HFFc6 (cell line): ENCODE data around the gene MRLN. TPM values are rescaled to one million over a fixed set of nuclear protein-coding genes. Genes with fewer than 3 reads are reported as not detected.
"Not testable (repeated sequence)": the region's sequence is repeated elsewhere in the genome, so short reads cannot be mapped to it uniquely, and the experiment has no call there.

Source experiments
- DNase-seq: peaks from one replicate; pipeline ENCODE4 v3.0.0-alpha.2; 2018
- H3K27ac Mint-ChIP-seq: 2 replicates; pipeline ENCODE4 v1.8.0; 2020; ENCODE audit warnings: mild to moderate bottlenecking, mixed read lengths
- H3K27me3 Mint-ChIP-seq: 2 replicates; pipeline ENCODE4 v1.8.0; 2021; ENCODE audit warnings: mild to moderate bottlenecking, moderate library complexity, mixed read lengths; ENCODE audit not compliant: insufficient read depth
- H3K36me3 Mint-ChIP-seq: 2 replicates; pipeline ENCODE4 v1.8.0; 2021; ENCODE audit warnings: low read depth, mixed read lengths
- H3K4me1 Mint-ChIP-seq: 2 replicates; pipeline ENCODE4 v1.8.0; 2020; ENCODE audit warnings: low read depth, mixed read lengths
- H3K4me3 Mint-ChIP-seq: 2 replicates; pipeline ENCODE4 v1.8.0; 2020; ENCODE audit warnings: mild to moderate bottlenecking, moderate library complexity, mixed read lengths
- H3K9me3 Mint-ChIP-seq: 2 replicates; pipeline ENCODE4 v1.8.0; 2020; ENCODE audit warnings: mild to moderate bottlenecking, mixed read lengths
- CTCF ChIP-seq: fragments of 200-600 bp; sonication (generic); IDR thresholded peaks from 2 replicates; pipeline ENCODE4 v1.5.0; 2021; ENCODE audit warnings: antibody characterized with exemption, mild to moderate bottlenecking
- long read RNA-seq: library from polyadenylated mRNA; unstranded; transcript quantifications from one replicate; pipeline ENCODE4 v2.0.0, GENCODE V29; 2019
- total RNA-seq, 6 experiments: library from RNA; stranded (reverse); fragmentation: NEBNext Ultra II Directional; extraction: Animal tissue kit (Norgen Biotek cat#: 25700); gene quantifications; 2 replicates in 1 of 6; 3 replicates in 5 of 6; pipeline ENCODE4 v1.2.3, GENCODE V29; 2021

Gene MRLN
- total RNA-seq = not detected
- long read RNA-seq = 0 reads

DNA sequence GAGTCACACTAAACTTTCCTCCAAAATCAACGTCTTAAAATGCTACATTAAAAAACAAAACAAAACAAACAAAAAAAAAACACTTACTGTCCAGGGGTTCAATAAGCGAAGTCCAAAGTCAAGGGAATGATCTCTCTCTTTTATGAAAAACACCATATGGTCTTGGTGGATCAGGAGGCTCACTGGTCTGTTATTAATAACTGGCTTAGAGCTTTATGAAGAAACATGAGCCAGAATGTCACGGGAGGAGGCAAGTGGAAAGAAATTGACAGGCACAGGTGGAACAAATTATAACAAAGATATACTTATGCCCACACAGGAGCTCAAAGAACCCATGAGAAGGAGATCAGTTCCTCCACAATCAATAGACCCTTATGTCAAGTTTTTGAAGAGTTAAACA is at the start of gene MRLN:
MRLN (minus strand) TSS at position 189 of the 400 bp plus-strand sequence.
- 0 out of 2 replicates have a peak, but pooled peaks cover 8% of the 10 kb centered on the region for H3K4me1 Mint-ChIP-seq
- H3K27me3 Mint-ChIP-seq = peaks cover 2% of the 10 kb centered on the region; the same call in 1 of the 2 replicates
- no peak for TF ChIP-seq CTCF
- DNase-seq = no peak
- no peak within 1 kb of the TSS for H3K4me3 Mint-ChIP-seq
- H3K9me3 Mint-ChIP-seq = no peaks in the 10 kb centered on the region; the same call in 1 of the 2 replicates
- no peak within 1 kb of the TSS for H3K27ac Mint-ChIP-seq
- H3K36me3 Mint-ChIP-seq = no peaks in the 10 kb centered on the region

GRCh38 chr10:59801171-59801570 is 47.9 kb upstream of the MRLN start:
- Mint-ChIP-seq H3K9me3 (no peaks in the 10 kb centered on the region), H3K27ac (no peak overlapping the region), H3K4me1 (no peaks in the 10 kb centered on the region), H3K27me3 (no peaks in the 10 kb centered on the region; the same call in 1 of the 2 replicates), H3K36me3 (peaks cover 18% of the 10 kb centered on the region), H3K4me3 (no peak overlapping the region)
- no peak for TF ChIP-seq CTCF
- DNase-seq = no peak

DNA sequence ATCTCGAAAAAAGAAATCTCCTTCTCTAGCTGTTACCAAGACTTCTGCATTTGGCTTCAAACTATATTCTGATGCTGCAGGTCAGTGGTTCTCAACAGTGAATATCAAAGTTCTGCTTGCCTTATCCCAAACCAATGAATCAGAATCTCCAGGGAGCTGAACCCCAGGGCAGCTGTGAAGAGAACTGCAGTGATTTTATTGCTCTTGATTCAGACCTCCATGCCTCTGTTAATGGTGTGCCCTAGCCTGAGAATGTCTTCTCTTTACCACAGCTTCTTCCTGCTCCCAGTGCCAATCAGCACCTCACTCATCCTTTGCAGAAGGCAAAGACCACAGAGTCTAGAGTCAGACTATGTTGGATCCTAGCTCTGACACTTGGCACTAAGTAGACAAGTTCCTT is 46.2 kb upstream of the MRLN start:
- no peak overlapping the region for H3K4me3 Mint-ChIP-seq
- DNase-seq = no peak
- H3K36me3 Mint-ChIP-seq = peaks cover 23% of the 10 kb centered on the region
- TF ChIP-seq CTCF = no peak
- no peak overlapping the region for H3K27ac Mint-ChIP-seq
- H3K9me3 Mint-ChIP-seq = no peaks in the 10 kb centered on the region
- no peaks in the 10 kb centered on the region for H3K4me1 Mint-ChIP-seq
- H3K27me3 Mint-ChIP-seq = no peaks in the 10 kb centered on the region; the same call in 1 of the 2 replicates

- Mint-ChIP-seq H3K27me3 (no peaks in the 10 kb centered on the region), H3K4me1 (no peaks in the 10 kb centered on the region), H3K4me3 (no peak overlapping the region), H3K9me3 (no peaks in the 10 kb centered on the region), H3K27ac (no peak overlapping the region), H3K36me3 (peaks cover 42% of the 10 kb centered on the region)
- TF ChIP-seq CTCF = no peak
- no peak for DNase-seq
These were observed 40.7 kb upstream of the MRLN start for GRCh38 chr10:59793919-59794318.

DNA sequence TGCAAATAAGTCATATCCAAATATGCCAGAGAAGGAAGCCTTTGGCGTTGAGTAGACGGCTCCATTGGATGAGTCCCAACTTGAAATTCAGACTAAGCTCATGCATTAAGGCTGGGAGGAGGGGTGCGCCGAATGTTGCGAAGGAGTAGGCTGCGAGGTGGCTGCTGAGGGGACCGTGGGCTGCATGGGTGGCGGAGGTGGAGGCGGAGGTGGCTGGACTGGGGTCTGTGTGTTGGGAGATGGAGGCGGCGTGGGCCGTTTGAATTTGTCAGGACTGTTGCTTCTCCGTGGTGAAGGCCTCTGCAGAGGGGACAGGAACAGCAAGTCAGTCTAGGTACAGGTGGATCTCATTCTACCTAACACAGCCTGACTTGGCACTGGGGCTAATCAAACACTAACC is 39.6 kb upstream of the MRLN start:
- Mint-ChIP-seq H3K36me3 (peaks cover 41% of the 10 kb centered on the region), H3K27me3 (no peaks in the 10 kb centered on the region), H3K9me3 (no peaks in the 10 kb centered on the region), H3K4me3 (no peak overlapping the region), H3K4me1 (no peaks in the 10 kb centered on the region), H3K27ac (no peak overlapping the region)
- no peak for DNase-seq
- no peak for TF ChIP-seq CTCF

- no peaks in the 10 kb centered on the region for H3K9me3 Mint-ChIP-seq
- H3K27me3 Mint-ChIP-seq = no peaks in the 10 kb centered on the region
- H3K27ac Mint-ChIP-seq = no peak overlapping the region
- no peak for TF ChIP-seq CTCF
- DNase-seq = no peak
- H3K4me3 Mint-ChIP-seq = no peak overlapping the region
- H3K36me3 Mint-ChIP-seq = peaks cover 31% of the 10 kb centered on the region
- no peaks in the 10 kb centered on the region for H3K4me1 Mint-ChIP-seq
These were observed 38.3 kb upstream of the MRLN start for GRCh38 chr10:59791601-59792000.

DNA sequence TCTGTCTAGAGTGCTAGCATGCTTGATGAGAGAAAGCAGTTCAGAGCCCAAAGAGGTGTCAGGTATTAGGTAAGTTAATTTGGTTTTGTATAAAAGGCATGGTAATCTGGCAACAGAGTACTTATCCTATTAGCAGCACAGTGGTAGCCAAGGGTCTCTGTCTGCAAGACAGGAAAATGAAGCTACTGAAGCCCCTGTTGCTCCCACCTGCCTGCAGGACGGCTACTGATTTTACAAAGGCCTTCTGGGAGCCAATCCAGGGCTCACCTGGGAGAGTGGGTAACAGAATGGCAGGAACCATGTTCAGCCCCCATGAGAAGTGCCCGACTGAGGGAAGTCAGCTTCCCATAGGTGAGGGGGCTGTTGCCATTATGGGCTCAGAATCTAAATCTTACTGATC is 36.8 kb upstream of the MRLN start:
- H3K4me1 Mint-ChIP-seq, H3K9me3 Mint-ChIP-seq, DNase-seq, H3K4me3 Mint-ChIP-seq, H3K27ac Mint-ChIP-seq, H3K27me3 Mint-ChIP-seq: not testable (repeated sequence)
- peaks cover 24% of the 10 kb centered on the region; the same call in 1 of the 2 replicates for H3K36me3 Mint-ChIP-seq

- not testable (repeated sequence) for DNase-seq, H3K4me1 Mint-ChIP-seq, H3K4me3 Mint-ChIP-seq, H3K27me3 Mint-ChIP-seq, H3K9me3 Mint-ChIP-seq, H3K27ac Mint-ChIP-seq
- H3K36me3 Mint-ChIP-seq = peaks cover 18% of the 10 kb centered on the region; the same call in 1 of the 2 replicates
These were observed 35.7 kb upstream of the MRLN start for GRCh38 chr10:59788914-59789313.
